SK-N-SH (cell line): ENCODE results near the gene COMMD3. TPM values are rescaled to one million over a fixed set of nuclear protein-coding genes. Genes with fewer than 3 reads are reported as not detected.

Experiments
- CTCF ChIA-PET: fragments of 300-600, 350-600 bp; formaldehyde crosslinking; extraction: SDS; loops from one replicate; lab custom pipeline; 2021; lab: Yijun Ruan, JAX
- POLR2A ChIA-PET: fragments of 350-600 bp; sonication (Branson Sonifier 250); formaldehyde crosslinking; extraction: SDS; loops from one replicate; lab custom pipeline; 2020; ENCODE audit warnings: antibody characterized with exemption, inconsistent platforms; lab: Yijun Ruan, JAX
- DNase-seq: peaks from one replicate; pipeline ENCODE4 v3.0.0; 2012
- H2AFZ ChIP-seq: fragments of 200-600 bp; sonication (generic); 2 replicates; pipeline ENCODE4 v1.8.1; 2016; ENCODE audit warnings: antibody characterized with exemption, mild to moderate bottlenecking, low read depth
- H3F3A ChIP-seq: fragments of 200-600 bp; sonication (generic); replicated peaks from 2 replicates; pipeline ENCODE3; 2016; ENCODE audit warnings: antibody characterized with exemption, mild to moderate bottlenecking; ENCODE audit not compliant: insufficient read depth
- H3K27ac ChIP-seq, 2 experiments: fragments of 200-500 bp in 1 of 2; fragments of 200-600 bp in 1 of 2; sonication (Bioruptor generic) in 1 of 2; sonication (generic), shearing (Covaris generic) in 1 of 2; 2 replicates each; pipeline versions ENCODE4 v1.5.1 to v1.6.1; 2014 to 2016; ENCODE audit warnings: low read depth in 2 of 2, inconsistent platforms in 1 of 2, low read length in 1 of 2, mild to moderate bottlenecking in 1 of 2, mixed read lengths in 1 of 2
- H3K27me3 ChIP-seq: fragments of 200-600 bp; sonication (generic), shearing (Covaris generic); 2 replicates; pipeline ENCODE4 v1.6.1; 2016; ENCODE audit warnings: mixed run types; ENCODE audit not compliant: insufficient read depth
- H3K36me3 ChIP-seq, 2 experiments: fragments of 200-500 bp in 1 of 2; fragments of 200-600 bp in 1 of 2; sonication (Bioruptor generic) in 1 of 2; sonication (generic) in 1 of 2; replicated peaks in 1 of 2; 2 replicates each; pipeline versions ENCODE3 to v1.5.1; 2014 to 2016; ENCODE audit warnings: low read length in 1 of 2, mild to moderate bottlenecking in 1 of 2; ENCODE audit not compliant: insufficient read depth in 2 of 2, control insufficient read depth in 1 of 2
- H3K4me1 ChIP-seq, 2 experiments: fragments of 200-500 bp in 1 of 2; fragments of 200-600 bp in 1 of 2; sonication (Bioruptor generic) in 1 of 2; sonication (generic), shearing (Covaris generic) in 1 of 2; 2 replicates each; pipeline versions ENCODE4 v1.5.1 to v1.6.1; 2014 to 2016; ENCODE audit warnings: low read depth in 1 of 2, low read length in 1 of 2, mixed run types in 1 of 2; ENCODE audit not compliant: insufficient read depth in 2 of 2, control insufficient read depth in 1 of 2
- H3K4me2 ChIP-seq: fragments of 200-600 bp; sonication (generic), shearing (Covaris generic); 2 replicates; pipeline ENCODE4 v1.6.1; 2017; ENCODE audit warnings: mixed run types
- H3K4me3 ChIP-seq, 2 experiments: fragments of 200-500 bp in 1 of 2; fragments of 200-600 bp in 1 of 2; sonication (Bioruptor generic) in 1 of 2; sonication (generic), shearing (Covaris generic) in 1 of 2; 2 replicates each; pipeline versions ENCODE4 v1.5.1 to v1.8.1; 2014 to 2016; ENCODE audit warnings: low read depth in 2 of 2, inconsistent platforms in 1 of 2, low read length in 1 of 2, mild to moderate bottlenecking in 1 of 2, mixed read lengths in 1 of 2, moderate library complexity in 1 of 2
- H3K79me2 ChIP-seq: fragments of 200-600 bp; sonication (generic); 2 replicates; pipeline ENCODE4 v1.8.1; 2017; ENCODE audit warnings: mild to moderate bottlenecking; ENCODE audit not compliant: insufficient read depth
- H3K9ac ChIP-seq: fragments of 200-600 bp; sonication (generic); 2 replicates; pipeline ENCODE4 v1.6.1; 2017; ENCODE audit warnings: mixed run types
- H3K9me2 ChIP-seq: fragments of 200-600 bp; sonication (generic); 2 replicates; pipeline ENCODE4 v1.6.1; 2017; ENCODE audit warnings: mixed run types
- H3K9me3 ChIP-seq: fragments of 200-600 bp; sonication (generic); 2 replicates; pipeline ENCODE4 v1.6.1; 2017; ENCODE audit warnings: mixed run types, mild to moderate bottlenecking, moderate library complexity
- H4K20me1 ChIP-seq: fragments of 200-600 bp; sonication (generic); 2 replicates; pipeline ENCODE4 v1.6.1; 2017; ENCODE audit warnings: mild to moderate bottlenecking, mixed run types; ENCODE audit not compliant: insufficient read depth
- ELF1 ChIP-seq: IDR thresholded peaks from 2 replicates; pipeline ENCODE4 v1.4.0; 2012
- EZH2phosphoT487 ChIP-seq: fragments of 200-600 bp; sonication (generic); IDR thresholded peaks from 2 replicates; pipeline ENCODE4 v1.6.1; 2017; ENCODE audit warnings: low read depth, mixed run types, mild to moderate bottlenecking, antibody characterized with exemption, moderate library complexity, borderline replicate concordance
- FOSL2 ChIP-seq: IDR thresholded peaks from 2 replicates; pipeline ENCODE4 v1.4.0; 2012; ENCODE audit warnings: low read depth, mild to moderate bottlenecking, moderate library complexity, borderline replicate concordance
- FOXM1 ChIP-seq: IDR thresholded peaks from 2 replicates; pipeline ENCODE4 v1.4.0; 2012; ENCODE audit warnings: low read depth, mild to moderate bottlenecking
- GATA2 ChIP-seq: sonication (generic); formaldehyde crosslinking; IDR thresholded peaks from 2 replicates; pipeline ENCODE4 v1.5.0; 2020; ENCODE audit warnings: mild to moderate bottlenecking, missing genetic modification reagents
- IRF3 ChIP-seq: fragments of 150-350 bp; IDR thresholded peaks from 2 replicates; pipeline ENCODE4 v1.6.1; 2016; ENCODE audit warnings: mild to moderate bottlenecking, low read depth, low read length
- MEF2A ChIP-seq: IDR thresholded peaks from 2 replicates; pipeline ENCODE4 v1.4.0; 2012; ENCODE audit warnings: low read depth, borderline replicate concordance
- NFIC ChIP-seq: IDR thresholded peaks from 2 replicates; pipeline ENCODE4 v1.4.0; 2012; ENCODE audit warnings: borderline replicate concordance
- POLR2AphosphoS5 ChIP-seq: IDR thresholded peaks from 2 replicates; pipeline ENCODE4 v1.6.1; 2012; ENCODE audit warnings: low read depth, low read length
- RCOR1 ChIP-seq: fragments of 150-350 bp; IDR thresholded peaks from 2 replicates; pipeline ENCODE4 v1.6.1; 2017; ENCODE audit warnings: antibody characterized with exemption, low read length
- REST ChIP-seq: IDR thresholded peaks from 2 replicates; pipeline ENCODE4 v1.6.1; 2012; ENCODE audit warnings: mild to moderate bottlenecking, low read depth, low read length, moderate library complexity
- SIN3A ChIP-seq: IDR thresholded peaks from 2 replicates; pipeline ENCODE4 v1.6.1; 2012; ENCODE audit warnings: low read depth, mild to moderate bottlenecking, low read length, moderate library complexity, borderline replicate concordance
- SMC3 ChIP-seq: IDR thresholded peaks from 2 replicates; pipeline ENCODE4 v1.6.1; 2012; ENCODE audit warnings: low read depth, low read length, improper control_type of control experiment
- TCF12 ChIP-seq: IDR thresholded peaks from 2 replicates; pipeline ENCODE4 v1.4.0; 2012
- USF1 ChIP-seq: IDR thresholded peaks from 2 replicates; pipeline ENCODE4 v1.4.0; 2012; ENCODE audit warnings: low read depth, borderline replicate concordance
- YY1 ChIP-seq: IDR thresholded peaks from 2 replicates; pipeline ENCODE4 v1.4.0; 2012; ENCODE audit warnings: low read depth, mild to moderate bottlenecking
- WGBS: methylation state at CpG from one replicate; pipeline ENCODE4 v1.1.6; 2017; ENCODE audit warnings: low lambda C conversion rate; 5-methylcytosine and 5-hydroxymethylcytosine counted together
- polyA plus RNA-seq, 3 experiments: library from polyadenylated mRNA; depleted of rRNA; stranded (reverse); fragments of >200 nt; gene quantifications; 2 replicates each; pipeline ENCODE4 v1.2.3, GENCODE V29; 2012
- TF ChIP-seq, protein P1 (sequence below): IDR thresholded peaks from 2 replicates; pipeline ENCODE4 v1.4.0; 2012; ENCODE audit warnings: low read depth, borderline replicate concordance

Gene COMMD3
- polyA plus RNA-seq, 1 of the 3 experiments (the other 2 are of a cell fraction): 26.9 TPM

DNA sequence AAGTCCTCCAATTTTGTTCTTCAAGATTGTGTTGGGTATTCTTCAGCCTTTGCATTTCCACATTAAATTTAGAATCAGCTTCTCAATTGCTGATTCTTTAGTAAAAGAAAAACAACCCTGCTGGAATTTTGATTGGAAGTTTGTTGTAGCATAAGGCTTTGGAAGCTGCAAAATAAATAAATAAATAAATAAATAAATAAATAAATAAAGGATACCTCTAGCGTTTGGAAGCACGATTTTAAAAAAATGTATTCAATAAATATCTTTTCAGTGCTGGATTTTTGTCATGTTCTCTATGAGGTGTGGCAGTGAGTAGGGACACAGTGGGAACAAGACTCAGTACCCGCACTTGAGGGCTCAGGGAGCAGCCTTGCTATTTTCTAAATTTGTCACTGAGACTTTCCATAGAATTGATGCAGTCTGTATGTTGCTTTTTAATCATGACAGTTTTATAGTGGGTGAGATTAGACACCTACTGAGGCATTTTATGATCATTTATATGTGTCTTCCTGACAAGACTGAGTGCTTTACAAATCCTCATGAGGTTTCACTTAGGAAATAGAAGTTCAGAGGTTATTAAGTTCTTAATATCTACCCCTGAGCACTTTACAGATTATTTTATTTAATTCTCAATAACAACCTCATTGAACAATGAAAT lies 22.3 kb upstream of the COMMD3 start:
- H3K79me2 ChIP-seq: no peaks in the 10 kb centered on the region
- H3K27ac ChIP-seq: no peak overlapping the region
- DNase-seq: no peak
- H3K9ac ChIP-seq: no peak overlapping the region
- no peaks in the 10 kb centered on the region for H3K4me1 ChIP-seq
- H3K36me3 ChIP-seq: no peaks in the 10 kb centered on the region
- ChIA-PET POLR2A (no interaction called here), CTCF (interaction anchor here (0.9 kb wide), 1 partner anchor 101 kb away, joined by 3 read pairs; no protein-coding TSS in a partner anchor)
- no peaks in the 10 kb centered on the region for H4K20me1 ChIP-seq
- H3K27me3 ChIP-seq: no peaks in the 10 kb centered on the region
- H3F3A ChIP-seq: no peaks in the 10 kb centered on the region
- no peak overlapping the region for H2AFZ ChIP-seq
- no peaks in the 10 kb centered on the region for H3K9me3 ChIP-seq
- H3K4me3 ChIP-seq: no peak overlapping the region
- no peaks in the 10 kb centered on the region for H3K9me2 ChIP-seq
- 79% methylated on average over 3 of the region's 3 CpGs for WGBS
- no peak overlapping the region for H3K4me2 ChIP-seq
- TF ChIP-seq ELF1 (no peak), NFIC (no peak), YY1 (no peak), GATA2 (no peak), IRF3 (no peak), REST (no peak), SMC3 (no peak), POLR2AphosphoS5 (no peak), TCF12 (no peak), RCOR1 (no peak), MEF2A (no peak), FOSL2 (no peak), EZH2phosphoT487 (no peak), USF1 (no peak), FOXM1 (no peak), SIN3A (no peak)
- TF ChIP-seq, protein P1, sequence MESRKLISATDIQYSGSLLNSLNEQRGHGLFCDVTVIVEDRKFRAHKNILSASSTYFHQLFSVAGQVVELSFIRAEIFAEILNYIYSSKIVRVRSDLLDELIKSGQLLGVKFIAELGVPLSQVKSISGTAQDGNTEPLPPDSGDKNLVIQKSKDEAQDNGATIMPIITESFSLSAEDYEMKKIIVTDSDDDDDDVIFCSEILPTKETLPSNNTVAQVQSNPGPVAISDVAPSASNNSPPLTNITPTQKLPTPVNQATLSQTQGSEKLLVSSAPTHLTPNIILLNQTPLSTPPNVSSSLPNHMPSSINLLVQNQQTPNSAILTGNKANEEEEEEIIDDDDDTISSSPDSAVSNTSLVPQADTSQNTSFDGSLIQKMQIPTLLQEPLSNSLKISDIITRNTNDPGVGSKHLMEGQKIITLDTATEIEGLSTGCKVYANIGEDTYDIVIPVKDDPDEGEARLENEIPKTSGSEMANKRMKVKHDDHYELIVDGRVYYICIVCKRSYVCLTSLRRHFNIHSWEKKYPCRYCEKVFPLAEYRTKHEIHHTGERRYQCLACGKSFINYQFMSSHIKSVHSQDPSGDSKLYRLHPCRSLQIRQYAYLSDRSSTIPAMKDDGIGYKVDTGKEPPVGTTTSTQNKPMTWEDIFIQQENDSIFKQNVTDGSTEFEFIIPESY: no peak
- TF ChIP-seq, all 33 proteins: peak for 0
